Epithelial cell of proximal tubule (primary cell): ENCODE measurements around the gene ANP32D. TPM values are rescaled to one million over a fixed set of nuclear protein-coding genes. Genes with fewer than 3 reads are reported as not detected.
"Not testable (repeated sequence)": the region's sequence is repeated elsewhere in the genome, so short reads cannot be mapped to it uniquely, and the experiment has no call there.

Experiments
- DNase-seq: peaks from one replicate; pipeline ENCODE4 v3.0.0-alpha.2; 2011; ENCODE audit warnings: low read depth
- H3K4me3 ChIP-seq: 2 replicates; pipeline ENCODE4 v1.5.1; 2011; ENCODE audit warnings: low read depth, mild to moderate bottlenecking, low read length
- total RNA-seq: library from RNA; depleted of rRNA; stranded (reverse); fragments of >200 nt; gene quantifications from 2 replicates; pipeline ENCODE4 v1.2.3, GENCODE V29; 2015
- TF ChIP-seq, protein P1 (sequence below): conservative IDR thresholded peaks from 2 replicates; pipeline ENCODE4 v1.5.1; 2012; ENCODE audit warnings: low read depth, mild to moderate bottlenecking, low read length

Gene ANP32D
- total RNA-seq, 1 donor from 2014 or later, result not detected

DNA sequence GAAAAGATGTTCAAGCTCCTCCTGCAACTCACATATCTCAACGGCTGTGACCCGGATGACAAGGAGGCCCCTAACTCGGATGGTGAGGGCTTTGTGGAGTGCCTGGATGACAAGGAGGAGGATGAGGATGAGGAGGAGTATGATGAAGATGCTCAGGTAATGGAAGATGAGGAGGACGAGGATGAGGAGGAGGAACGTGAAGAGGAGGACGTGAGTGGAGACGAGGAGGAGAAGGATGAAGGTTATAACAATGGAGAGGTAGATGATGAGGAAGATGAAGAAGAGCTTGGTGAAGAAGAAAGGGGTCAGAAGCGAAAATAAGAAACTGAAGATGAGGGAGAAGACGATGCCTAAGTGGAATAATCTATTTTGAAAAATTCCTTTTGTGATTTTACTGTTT lies 702 bp downstream of the ANP32D start:
- H3K4me3 ChIP-seq, result no peak overlapping the region
- TF ChIP-seq, protein P1, sequence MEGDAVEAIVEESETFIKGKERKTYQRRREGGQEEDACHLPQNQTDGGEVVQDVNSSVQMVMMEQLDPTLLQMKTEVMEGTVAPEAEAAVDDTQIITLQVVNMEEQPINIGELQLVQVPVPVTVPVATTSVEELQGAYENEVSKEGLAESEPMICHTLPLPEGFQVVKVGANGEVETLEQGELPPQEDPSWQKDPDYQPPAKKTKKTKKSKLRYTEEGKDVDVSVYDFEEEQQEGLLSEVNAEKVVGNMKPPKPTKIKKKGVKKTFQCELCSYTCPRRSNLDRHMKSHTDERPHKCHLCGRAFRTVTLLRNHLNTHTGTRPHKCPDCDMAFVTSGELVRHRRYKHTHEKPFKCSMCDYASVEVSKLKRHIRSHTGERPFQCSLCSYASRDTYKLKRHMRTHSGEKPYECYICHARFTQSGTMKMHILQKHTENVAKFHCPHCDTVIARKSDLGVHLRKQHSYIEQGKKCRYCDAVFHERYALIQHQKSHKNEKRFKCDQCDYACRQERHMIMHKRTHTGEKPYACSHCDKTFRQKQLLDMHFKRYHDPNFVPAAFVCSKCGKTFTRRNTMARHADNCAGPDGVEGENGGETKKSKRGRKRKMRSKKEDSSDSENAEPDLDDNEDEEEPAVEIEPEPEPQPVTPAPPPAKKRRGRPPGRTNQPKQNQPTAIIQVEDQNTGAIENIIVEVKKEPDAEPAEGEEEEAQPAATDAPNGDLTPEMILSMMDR, result no peak
- no peak for DNase-seq

DNA sequence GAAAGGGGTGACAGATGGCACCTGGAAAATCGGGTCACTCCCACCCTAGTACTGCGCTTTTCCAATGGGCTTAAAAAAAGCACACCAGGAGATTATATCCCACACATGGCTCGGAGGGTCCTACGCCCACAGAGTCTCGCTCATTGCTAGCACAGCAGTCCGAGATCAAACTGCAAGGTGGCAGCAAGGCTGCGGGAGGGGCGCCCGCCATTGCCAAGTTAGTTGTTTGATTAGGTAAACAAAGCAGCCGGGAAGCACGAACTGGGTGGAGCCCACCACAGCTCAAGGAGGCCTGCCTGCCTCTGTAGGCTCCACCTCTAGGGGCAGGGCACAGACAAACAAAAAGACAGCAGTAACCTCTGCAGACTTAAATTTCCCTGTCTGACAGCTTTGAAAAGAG lies 2.1 kb downstream of the ANP32D start:
- DNase-seq, H3K4me3 ChIP-seq: not testable (repeated sequence)

DNA sequence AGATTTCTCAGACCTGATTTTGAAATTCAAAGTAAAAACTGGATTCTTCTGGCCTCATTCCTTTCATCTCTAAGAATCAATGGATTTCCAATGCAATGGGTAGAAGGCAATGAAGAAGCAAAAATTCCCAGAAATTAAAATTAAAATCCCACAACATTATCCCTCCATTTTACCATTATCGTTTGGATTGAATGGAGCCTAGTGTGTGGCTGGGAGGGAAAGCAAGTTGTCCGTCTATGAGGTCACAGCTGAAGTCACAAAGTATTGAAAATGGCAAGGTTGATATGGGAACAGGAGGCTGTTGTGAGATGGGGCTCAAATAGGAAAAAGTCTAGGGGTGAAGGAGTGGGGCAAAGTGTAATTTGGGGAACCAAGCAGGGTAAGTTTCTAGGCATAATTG lies 9.8 kb downstream of the ANP32D start, which contains the start of gene C12orf54:
Gene C12orf54 (plus strand): TSS at position 301 of the 400 bp plus-strand sequence. CDS start 799 bp downstream, outside the sequence.
- DNase-seq, result no peak
- H3K4me3 ChIP-seq, result no peak within 1 kb of the TSS
- TF ChIP-seq, protein P1, result no peak

DNA sequence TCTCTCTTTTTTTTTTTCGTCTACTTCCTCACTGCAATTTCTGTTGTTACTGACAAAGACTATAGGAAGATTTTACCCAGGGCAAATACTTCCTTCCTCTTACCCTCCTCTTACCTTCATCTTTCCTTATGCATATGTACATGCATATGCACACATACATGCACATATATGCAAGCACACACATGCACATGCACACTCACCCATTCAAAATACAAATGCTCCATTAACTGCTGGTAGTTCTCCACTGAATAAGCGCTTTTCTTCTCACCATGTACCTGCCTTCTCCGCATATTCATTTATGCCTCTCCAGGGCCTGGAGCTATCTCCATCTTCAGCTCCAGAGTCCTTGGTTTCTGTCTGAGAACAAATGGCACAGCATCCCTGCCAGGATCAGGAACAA lies 10.6 kb downstream of the ANP32D start:
- TF ChIP-seq, protein P1, result no peak
- no peak overlapping the region for H3K4me3 ChIP-seq
- no peak for DNase-seq

DNA sequence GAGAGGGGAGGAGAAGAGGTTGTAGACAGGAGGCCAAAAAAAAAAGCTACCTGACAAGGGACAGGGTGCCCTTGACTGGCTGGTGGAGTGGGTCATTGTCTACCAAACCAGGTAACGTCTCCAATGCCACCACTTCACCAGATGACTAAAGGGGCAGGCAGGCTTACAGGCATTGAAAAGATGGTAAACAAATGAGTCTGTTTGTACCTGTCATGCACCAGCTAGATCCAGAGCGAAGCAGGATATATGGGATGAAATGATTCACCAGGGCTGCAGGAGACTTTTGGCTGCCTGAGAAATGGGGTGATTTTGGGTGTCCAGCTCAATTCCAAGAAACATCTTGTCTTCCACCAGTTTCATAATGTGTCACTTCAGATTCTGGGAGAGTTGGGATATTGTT lies 13.9 kb downstream of the ANP32D start:
- TF ChIP-seq, protein P1, result no peak

DNA sequence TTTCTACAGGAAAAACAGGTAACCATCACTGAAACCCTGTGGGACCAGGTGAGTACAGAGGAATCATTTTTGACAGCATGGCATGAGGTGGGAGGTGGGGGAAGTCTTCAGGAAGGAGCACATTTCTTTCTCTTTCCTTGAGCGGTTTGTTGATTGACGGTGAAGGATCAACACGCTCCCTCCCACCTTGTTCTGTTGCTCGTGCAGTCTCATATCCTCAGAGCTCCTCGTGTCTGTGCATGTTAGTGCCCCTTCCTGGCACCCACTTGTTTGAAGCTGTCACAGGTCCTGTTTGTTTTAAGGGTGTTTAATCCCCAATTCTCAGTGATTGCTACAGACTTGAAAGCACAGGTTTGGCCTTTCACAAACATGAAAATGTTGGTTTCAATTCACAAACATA lies 14.3 kb downstream of the ANP32D start:
- H3K4me3 ChIP-seq, result no peak overlapping the region
- no peak for DNase-seq
- TF ChIP-seq, protein P1, result no peak

More for the DNA sequence above, 13.9 kb downstream of the ANP32D start:
- no peak overlapping the region for H3K4me3 ChIP-seq
- DNase-seq, result no peak

DNA sequence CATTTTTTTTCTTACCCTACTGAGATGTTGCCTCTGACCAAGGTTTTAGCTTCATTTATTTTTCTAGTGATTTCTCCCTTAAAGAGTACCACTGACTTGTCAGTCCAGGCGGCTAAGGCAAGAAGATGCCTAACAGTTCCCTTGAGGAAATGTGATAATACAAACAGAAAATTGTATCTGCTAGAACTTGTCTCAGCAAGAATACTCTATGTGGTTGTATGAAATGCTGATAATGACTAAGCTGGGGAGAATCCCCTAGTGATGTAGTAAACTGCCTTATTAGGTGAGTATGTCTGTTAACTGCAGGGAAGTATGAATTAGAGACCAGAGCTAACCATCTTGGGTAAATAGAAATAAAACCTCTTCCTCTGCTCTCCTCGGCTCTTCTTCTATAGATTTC lies 16.7 kb downstream of the ANP32D start:
- DNase-seq, result no peak
- TF ChIP-seq, protein P1, result no peak
- no peak overlapping the region for H3K4me3 ChIP-seq

DNA sequence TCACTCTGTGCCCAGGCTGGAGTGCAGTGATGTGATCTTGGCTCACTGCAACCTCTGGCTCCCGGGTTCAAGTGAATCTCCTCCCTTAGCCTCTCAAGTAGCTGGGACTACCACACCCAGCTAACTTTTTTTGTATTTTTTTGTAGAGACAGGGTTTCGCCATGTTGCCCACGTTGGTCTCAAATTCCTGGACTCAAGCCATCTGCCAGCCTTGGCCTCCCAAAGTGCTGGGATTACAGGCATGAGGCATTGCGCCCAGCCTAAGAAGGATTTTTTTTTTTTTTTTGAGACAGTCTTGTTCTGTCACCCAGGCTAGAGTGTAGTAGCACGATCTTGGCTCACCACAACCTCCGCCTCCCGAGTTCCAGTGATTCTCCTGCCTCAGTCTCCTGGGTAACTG lies 17.1 kb downstream of the ANP32D start:
- not testable (repeated sequence) for DNase-seq, H3K4me3 ChIP-seq

DNA sequence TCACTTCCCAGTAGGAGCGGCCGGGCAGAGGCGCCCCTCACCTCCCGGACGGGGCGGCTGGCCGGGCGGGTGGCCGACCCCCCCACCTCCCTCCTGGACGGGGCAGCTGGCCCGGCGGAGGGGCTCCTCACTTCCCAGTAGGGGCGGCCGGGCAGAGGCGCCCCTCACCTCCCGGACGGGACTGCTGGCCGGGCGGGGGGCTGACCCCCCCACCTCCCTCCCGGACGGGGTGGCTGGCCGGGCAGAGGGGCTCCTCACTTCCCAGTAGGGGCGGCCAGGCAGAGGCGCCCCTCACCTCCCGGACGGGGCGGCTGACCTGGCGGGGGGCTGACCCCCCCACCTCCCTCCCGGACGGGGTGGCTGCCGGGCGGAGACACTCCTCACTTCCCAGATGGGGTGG lies 27.9 kb downstream of the ANP32D start:
- H3K4me3 ChIP-seq, result not testable (repeated sequence)

DNA sequence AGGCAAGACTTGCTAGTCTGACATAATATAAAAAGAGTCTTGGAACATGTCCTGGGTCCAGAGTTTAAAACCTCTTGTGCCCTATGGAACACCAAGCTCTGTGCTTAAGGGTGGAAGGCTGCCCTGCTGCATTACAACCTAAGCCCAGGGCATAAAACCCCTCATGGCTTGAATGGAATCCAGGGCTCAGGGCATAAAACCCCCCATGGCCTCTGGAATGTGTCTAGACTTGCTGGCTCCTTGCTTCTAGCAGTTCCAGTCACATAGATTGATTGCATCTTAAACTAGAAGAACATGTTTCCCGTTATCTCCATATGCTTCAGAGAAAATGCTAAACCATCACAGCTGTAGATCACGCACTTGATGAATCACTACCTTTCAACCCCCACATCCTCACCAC lies 34.5 kb downstream of the ANP32D start:
- DNase-seq, H3K4me3 ChIP-seq: not testable (repeated sequence)

More for the DNA sequence above, 27.9 kb downstream of the ANP32D start:
- DNase-seq, result not testable (repeated sequence)
